Mesendoderm (in vitro differentiated cells): ENCODE measurements around the gene NFKBIZ.

Experiments
- DNase-seq: peaks from one replicate; pipeline ENCODE4 v3.0.0; 2013
- H2AK5ac ChIP-seq: 2 replicates; pipeline ENCODE4 v1.6.1; 2013; ENCODE audit warnings: low read length, inconsistent platforms
- H2BK120ac ChIP-seq: 2 replicates; pipeline ENCODE4 v1.6.1; 2013; ENCODE audit warnings: low read depth, mild to moderate bottlenecking, low read length, moderate library complexity, mixed read lengths
- H2BK15ac ChIP-seq: replicated peaks from 2 replicates; pipeline ENCODE4 v1.6.1; 2013; ENCODE audit warnings: low read depth, mild to moderate bottlenecking, moderate library complexity
- H2BK5ac ChIP-seq: 2 replicates; pipeline ENCODE4 v1.6.1; 2013; ENCODE audit warnings: low read length, inconsistent platforms
- H3K18ac ChIP-seq: 2 replicates; pipeline ENCODE4 v1.6.1; 2013; ENCODE audit warnings: mild to moderate bottlenecking, low read length, mixed read lengths
- H3K23ac ChIP-seq: one replicate; pipeline ENCODE4 v1.6.1; 2013; ENCODE audit warnings: low read length
- H3K27ac ChIP-seq: 2 replicates; pipeline ENCODE4 v1.5.1; 2013; ENCODE audit warnings: low read depth, mild to moderate bottlenecking, inconsistent platforms, low read length, moderate library complexity
- H3K27me3 ChIP-seq: 2 replicates; pipeline ENCODE4 v1.6.1; 2013; ENCODE audit warnings: low read length, control low read depth, mild to moderate bottlenecking, inconsistent platforms; ENCODE audit not compliant: insufficient read depth, poor library complexity
- H3K36me3 ChIP-seq: 2 replicates; pipeline ENCODE4 v1.6.1; 2013; ENCODE audit warnings: low read length, inconsistent platforms; ENCODE audit not compliant: control insufficient read depth, insufficient read depth
- H3K4ac ChIP-seq: one replicate; pipeline ENCODE4 v1.6.1; 2013; ENCODE audit warnings: low read depth, mild to moderate bottlenecking, low read length, moderate library complexity
- H3K4me1 ChIP-seq: 2 replicates; pipeline ENCODE4 v1.6.1; 2013; ENCODE audit warnings: low read depth, low read length, inconsistent platforms; ENCODE audit not compliant: control insufficient read depth
- H3K4me2 ChIP-seq: 2 replicates; pipeline ENCODE4 v1.6.1; 2013; ENCODE audit warnings: low read length
- H3K4me3 ChIP-seq: 2 replicates; pipeline ENCODE4 v1.5.1; 2013; ENCODE audit warnings: mild to moderate bottlenecking, low read length
- H3K56ac ChIP-seq: one replicate; pipeline ENCODE4 v1.6.1; 2013; ENCODE audit warnings: low read length
- H3K79me1 ChIP-seq: 2 replicates; pipeline ENCODE4 v1.6.1; 2013; ENCODE audit warnings: low read length, inconsistent platforms
- H3K79me2 ChIP-seq: 2 replicates; pipeline ENCODE4 v1.6.1; 2013; ENCODE audit warnings: mild to moderate bottlenecking, low read length; ENCODE audit not compliant: control insufficient read depth, insufficient read depth
- H3K9ac ChIP-seq: 2 replicates; pipeline ENCODE4 v1.6.1; 2013; ENCODE audit warnings: low read length, inconsistent platforms
- H4K5ac ChIP-seq: one replicate; pipeline ENCODE4 v1.6.1; 2013; ENCODE audit warnings: low read length
- H4K8ac ChIP-seq: one replicate; pipeline ENCODE4 v1.6.1; 2013; ENCODE audit warnings: low read depth, mild to moderate bottlenecking, control low read depth, low read length, moderate library complexity
- WGBS: extraction: QIAGEN DNeasy Blood & Tissue Kit; methylation state at CpG from one replicate; pipeline ENCODE4 v1.1.7; 2013; ENCODE audit warnings: low lambda C conversion rate, missing lambda C conversion rate; ENCODE audit not compliant: insufficient coverage; ENCODE audit errors: extremely low coverage; 5-methylcytosine and 5-hydroxymethylcytosine counted together

Gene NFKBIZ

DNA sequence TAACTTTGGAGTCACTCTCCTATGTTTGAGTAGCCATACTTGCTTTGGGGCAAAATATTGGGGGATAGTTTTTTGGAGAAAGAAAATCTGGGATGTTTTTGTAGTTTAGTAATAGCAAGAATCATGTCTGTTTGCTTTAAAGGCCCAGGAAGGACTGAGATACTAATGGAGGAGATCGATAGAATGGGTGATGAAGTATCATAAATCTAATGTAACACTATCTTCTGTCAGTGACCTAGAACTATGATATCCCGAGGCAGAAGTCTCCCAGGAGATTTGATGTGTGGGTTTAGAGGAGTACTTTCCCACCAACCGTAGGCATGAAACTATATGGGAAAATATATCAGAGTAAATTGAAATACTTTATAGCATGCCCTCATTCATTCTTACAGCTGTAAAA, 21.0 kb upstream of the NFKBIZ start:
- Histone ChIP-seq H3K18ac (no peak overlapping the region), H3K4ac (no peak overlapping the region), H3K79me1 (no peaks in the 10 kb centered on the region), H2BK5ac (no peak overlapping the region), H3K27me3 (no peaks in the 10 kb centered on the region), H3K56ac (peak overlapping the region; percentile 27), H4K5ac (no peak overlapping the region), H3K4me3 (no peak overlapping the region), H3K23ac (no peak overlapping the region), H3K79me2 (no peaks in the 10 kb centered on the region), H3K4me1 (no peaks in the 10 kb centered on the region), H3K9ac (no peak overlapping the region), H2BK120ac (no peak overlapping the region), H2AK5ac (no peak overlapping the region), H2BK15ac (peak overlapping the region; percentile 19), H3K36me3 (no peaks in the 10 kb centered on the region), H3K4me2 (no peak overlapping the region), H4K8ac (no peak overlapping the region), H3K27ac (no peak overlapping the region)
- no CpG with 5 or more reads among the region's 3 CpGs for WGBS
- no peak for DNase-seq

DNA sequence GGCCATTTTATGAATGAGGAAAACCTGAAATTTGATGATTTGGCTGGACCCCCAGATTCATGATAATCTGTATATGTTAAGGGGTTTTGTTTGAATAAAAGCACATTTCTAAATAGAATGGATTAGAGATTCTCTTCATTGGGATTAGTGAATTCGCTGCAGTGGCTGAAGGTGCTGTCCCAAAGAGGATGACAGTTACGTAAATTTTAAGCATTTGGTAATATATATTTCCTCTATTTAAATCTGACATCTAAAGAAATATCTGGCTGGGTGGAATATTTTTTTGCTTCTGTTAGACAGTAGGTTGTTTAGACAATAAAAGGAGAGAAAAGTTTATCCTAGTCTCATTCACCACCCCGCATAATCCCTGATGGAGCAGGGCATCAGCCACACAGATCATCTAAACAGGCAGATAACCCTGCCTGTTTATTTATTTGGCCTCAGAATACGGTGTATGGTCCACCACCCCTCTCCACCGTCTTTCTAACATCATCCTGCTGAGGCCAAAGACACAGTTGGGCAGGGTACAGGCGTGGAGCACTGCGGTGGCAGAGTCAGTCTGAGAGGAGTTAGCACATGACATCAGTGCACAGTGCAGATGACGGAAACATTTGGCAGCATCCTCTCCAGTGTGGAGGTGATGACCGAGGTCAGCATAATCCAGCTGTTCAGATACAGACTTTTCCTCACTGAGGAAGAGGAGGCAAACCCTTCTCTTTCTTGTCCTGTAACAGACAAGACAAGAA, 20.4 kb upstream of the NFKBIZ start:
- H3K18ac ChIP-seq: no peak overlapping the region
- no peak overlapping the region for H3K4ac ChIP-seq
- no peak overlapping the region for H4K8ac ChIP-seq
- H3K36me3 ChIP-seq: no peaks in the 10 kb centered on the region
- H2AK5ac ChIP-seq: no peak overlapping the region
- no peaks in the 10 kb centered on the region for H3K27me3 ChIP-seq
- H3K79me1 ChIP-seq: no peaks in the 10 kb centered on the region
- no peak overlapping the region for H2BK15ac ChIP-seq
- no peak overlapping the region for H3K23ac ChIP-seq
- H2BK5ac ChIP-seq: no peak overlapping the region
- WGBS: no CpG with 5 or more reads among the region's 9 CpGs
- H2BK120ac ChIP-seq: no peak overlapping the region
- H3K27ac ChIP-seq: no peak overlapping the region
- no peaks in the 10 kb centered on the region for H3K4me1 ChIP-seq
- DNase-seq: no peak
- H3K4me2 ChIP-seq: no peak overlapping the region
- no peak overlapping the region for H3K4me3 ChIP-seq
- H4K5ac ChIP-seq: no peak overlapping the region
- no peak overlapping the region for H3K9ac ChIP-seq
- no peak overlapping the region for H3K56ac ChIP-seq
- H3K79me2 ChIP-seq: no peaks in the 10 kb centered on the region

DNA sequence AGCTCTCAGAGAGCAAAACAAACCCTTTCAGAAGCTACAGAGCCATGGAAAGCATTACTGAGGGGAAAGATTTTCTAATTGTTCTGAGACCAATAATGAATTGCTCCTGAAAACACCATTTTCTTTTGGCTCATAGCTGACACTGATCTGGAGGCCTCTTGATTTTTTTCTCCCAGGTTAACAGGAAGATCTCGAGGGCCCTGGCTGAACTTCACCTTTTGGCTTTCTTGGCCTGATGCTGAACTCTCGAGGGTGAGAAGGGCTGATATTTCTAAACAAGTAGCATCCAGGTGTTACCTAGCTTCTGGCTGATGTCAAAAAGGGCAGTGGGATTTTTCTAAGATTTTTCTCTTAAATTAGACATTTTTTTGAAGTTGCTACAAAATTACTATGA, 19.9 kb upstream of the NFKBIZ start:
- WGBS: no CpG with 5 or more reads among the region's 2 CpGs
- no peak overlapping the region for H3K18ac ChIP-seq
- H3K27ac ChIP-seq: no peak overlapping the region
- no peak for DNase-seq
- no peak overlapping the region for H4K8ac ChIP-seq
- no peak overlapping the region for H3K4ac ChIP-seq
- H4K5ac ChIP-seq: no peak overlapping the region
- H2AK5ac ChIP-seq: no peak overlapping the region
- no peak overlapping the region for H3K4me2 ChIP-seq
- no peaks in the 10 kb centered on the region for H3K4me1 ChIP-seq
- no peak overlapping the region for H2BK120ac ChIP-seq
- H3K36me3 ChIP-seq: no peaks in the 10 kb centered on the region
- H2BK5ac ChIP-seq: no peak overlapping the region
- no peak overlapping the region for H2BK15ac ChIP-seq
- no peak overlapping the region for H3K4me3 ChIP-seq
- H3K56ac ChIP-seq: no peak overlapping the region
- H3K79me2 ChIP-seq: no peaks in the 10 kb centered on the region
- no peak overlapping the region for H3K23ac ChIP-seq
- H3K9ac ChIP-seq: no peak overlapping the region
- H3K27me3 ChIP-seq: no peaks in the 10 kb centered on the region
- no peaks in the 10 kb centered on the region for H3K79me1 ChIP-seq

DNA sequence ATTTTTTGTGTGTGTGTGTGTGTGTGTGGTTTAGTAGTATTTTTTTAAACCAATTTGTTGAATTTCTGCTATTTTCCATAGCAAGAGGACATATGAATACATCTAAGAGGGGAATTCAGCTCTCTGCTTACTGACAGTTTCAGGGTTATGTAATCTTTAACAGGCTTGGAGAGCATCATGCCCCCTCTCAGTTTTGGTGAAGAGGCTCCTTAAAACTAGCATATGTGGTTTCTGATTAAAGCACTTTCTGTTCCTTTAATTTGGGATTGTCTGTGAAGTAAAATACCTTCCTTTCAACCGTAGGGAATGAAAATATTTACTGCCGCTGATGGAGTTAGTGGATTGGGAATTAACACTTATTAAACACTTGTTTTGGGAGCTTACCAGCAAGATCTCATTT, 19.4 kb upstream of the NFKBIZ start:
- Histone ChIP-seq H3K36me3 (no peaks in the 10 kb centered on the region), H3K27ac (no peak overlapping the region), H3K79me1 (no peaks in the 10 kb centered on the region), H3K18ac (no peak overlapping the region), H4K5ac (no peak overlapping the region), H3K27me3 (no peaks in the 10 kb centered on the region), H3K79me2 (no peaks in the 10 kb centered on the region), H2AK5ac (no peak overlapping the region), H4K8ac (no peak overlapping the region), H3K4me2 (no peak overlapping the region), H3K4me3 (no peak overlapping the region), H2BK5ac (no peak overlapping the region), H3K56ac (no peak overlapping the region), H3K4ac (no peak overlapping the region), H3K23ac (no peak overlapping the region), H2BK15ac (no peak overlapping the region), H3K9ac (no peak overlapping the region), H3K4me1 (no peaks in the 10 kb centered on the region), H2BK120ac (no peak overlapping the region)
- DNase-seq: no peak
- no CpG with 5 or more reads among the region's 2 CpGs for WGBS

GRCh38 chr3:101833446-101833974, 15.8 kb upstream of the NFKBIZ start:
- H3K4ac ChIP-seq: no peak overlapping the region
- no peaks in the 10 kb centered on the region for H3K27me3 ChIP-seq
- no peak overlapping the region for H3K27ac ChIP-seq
- WGBS: 100% methylated on average over 1 of the region's 2 CpGs
- no peaks in the 10 kb centered on the region for H3K4me1 ChIP-seq
- H4K5ac ChIP-seq: no peak overlapping the region
- H4K8ac ChIP-seq: no peak overlapping the region
- H3K79me1 ChIP-seq: no peaks in the 10 kb centered on the region
- no peak overlapping the region for H3K4me3 ChIP-seq
- H2AK5ac ChIP-seq: no peak overlapping the region
- H3K4me2 ChIP-seq: no peak overlapping the region
- no peak overlapping the region for H3K56ac ChIP-seq
- H2BK15ac ChIP-seq: no peak overlapping the region
- H2BK5ac ChIP-seq: no peak overlapping the region
- no peaks in the 10 kb centered on the region for H3K36me3 ChIP-seq
- H3K18ac ChIP-seq: no peak overlapping the region
- no peak overlapping the region for H2BK120ac ChIP-seq
- H3K23ac ChIP-seq: no peak overlapping the region
- no peak overlapping the region for H3K9ac ChIP-seq
- no peak for DNase-seq
- no peaks in the 10 kb centered on the region for H3K79me2 ChIP-seq

- Histone ChIP-seq H3K36me3 (no peaks in the 10 kb centered on the region), H4K8ac (no peak overlapping the region), H3K18ac (no peak overlapping the region), H3K27me3 (no peaks in the 10 kb centered on the region), H3K4ac (no peak overlapping the region), H4K5ac (no peak overlapping the region), H3K9ac (no peak overlapping the region), H3K4me1 (no peaks in the 10 kb centered on the region), H2BK15ac (no peak overlapping the region), H2BK120ac (no peak overlapping the region), H3K23ac (no peak overlapping the region), H3K56ac (no peak overlapping the region), H3K4me3 (no peak overlapping the region), H3K27ac (no peak overlapping the region), H3K4me2 (no peak overlapping the region), H2AK5ac (no peak overlapping the region), H3K79me1 (no peaks in the 10 kb centered on the region), H2BK5ac (no peak overlapping the region), H3K79me2 (no peaks in the 10 kb centered on the region)
- no peak for DNase-seq
- no CpG with 5 or more reads among the region's 2 CpGs for WGBS
Observed at GRCh38 chr3:101835676-101836075, 13.6 kb upstream of the NFKBIZ start.
